HG03354 (cell line): Measurements from ENCODE around the gene SETD1A.

Experiments
- ATAC-seq: cut with Tn5 transposase; IDR thresholded peaks from one replicate; pipeline ENCODE4 v1.9.1; 2021; ENCODE audit warnings: mild to moderate bottlenecking; ENCODE audit not compliant: unreplicated experiment, poor library complexity, severe bottlenecking

Gene SETD1A

DNA sequence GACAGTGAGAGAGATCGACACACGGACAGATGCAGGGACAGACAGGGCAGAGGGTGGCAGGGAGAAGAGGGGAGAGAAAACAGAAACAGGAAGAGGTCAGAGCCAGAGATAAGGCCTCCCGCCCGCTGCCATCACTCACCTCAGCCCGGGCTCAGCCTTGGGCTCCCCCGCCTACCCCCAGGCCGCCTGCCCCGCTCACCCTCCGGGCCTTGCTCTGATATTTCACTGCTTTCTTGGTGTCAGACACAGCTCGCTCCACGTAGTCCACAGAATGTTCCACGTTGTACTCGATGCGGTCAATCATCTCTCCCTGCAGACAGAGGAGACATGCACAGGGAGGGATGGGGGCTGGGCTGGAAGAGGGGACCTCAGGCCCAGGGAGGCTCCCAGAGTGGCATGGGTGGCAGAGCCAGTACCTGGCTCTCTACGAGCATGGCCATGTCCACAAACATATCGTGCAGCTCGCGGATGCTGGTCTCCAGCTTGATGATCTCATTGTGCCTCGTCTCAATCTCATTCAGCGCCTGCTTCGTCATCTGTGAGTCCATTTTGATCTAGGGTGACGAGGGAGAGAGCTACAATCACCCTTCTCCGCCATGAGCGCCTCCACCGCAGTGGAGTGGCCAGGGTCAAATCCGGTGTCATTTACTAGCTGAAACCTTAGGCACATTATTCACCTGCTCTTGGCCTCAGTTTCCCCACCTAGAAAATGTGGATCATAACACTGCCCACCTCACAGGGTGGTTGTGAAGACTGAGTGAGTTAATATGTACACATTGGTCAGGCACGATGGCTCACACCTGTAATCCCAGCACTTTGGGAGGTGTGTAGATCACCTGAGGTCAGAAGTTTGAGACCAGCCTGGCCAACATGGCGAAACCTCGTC is 35.6 kb downstream of the SETD1A start:
- no peak for ATAC-seq

DNA sequence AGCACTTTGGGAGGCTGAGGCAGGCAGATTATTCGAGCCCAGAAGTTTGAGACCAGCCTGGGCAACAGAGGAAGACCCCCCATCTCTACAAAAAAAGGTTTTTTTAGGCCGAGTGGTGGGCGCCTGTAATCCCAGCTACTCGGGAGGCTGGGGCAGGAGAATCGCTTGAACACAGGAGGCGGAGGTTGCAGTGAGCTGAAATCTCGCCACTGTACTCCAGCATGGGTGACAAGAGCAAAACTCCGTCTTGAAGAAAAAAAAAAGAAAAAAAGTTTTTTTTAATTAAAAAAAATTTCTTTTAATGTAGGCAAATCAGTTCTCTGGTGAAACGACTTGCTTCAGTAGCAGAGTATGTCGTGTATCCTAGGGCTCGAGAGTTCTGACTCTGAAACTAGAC is 38.4 kb downstream of the SETD1A start:
- no peak for ATAC-seq

DNA sequence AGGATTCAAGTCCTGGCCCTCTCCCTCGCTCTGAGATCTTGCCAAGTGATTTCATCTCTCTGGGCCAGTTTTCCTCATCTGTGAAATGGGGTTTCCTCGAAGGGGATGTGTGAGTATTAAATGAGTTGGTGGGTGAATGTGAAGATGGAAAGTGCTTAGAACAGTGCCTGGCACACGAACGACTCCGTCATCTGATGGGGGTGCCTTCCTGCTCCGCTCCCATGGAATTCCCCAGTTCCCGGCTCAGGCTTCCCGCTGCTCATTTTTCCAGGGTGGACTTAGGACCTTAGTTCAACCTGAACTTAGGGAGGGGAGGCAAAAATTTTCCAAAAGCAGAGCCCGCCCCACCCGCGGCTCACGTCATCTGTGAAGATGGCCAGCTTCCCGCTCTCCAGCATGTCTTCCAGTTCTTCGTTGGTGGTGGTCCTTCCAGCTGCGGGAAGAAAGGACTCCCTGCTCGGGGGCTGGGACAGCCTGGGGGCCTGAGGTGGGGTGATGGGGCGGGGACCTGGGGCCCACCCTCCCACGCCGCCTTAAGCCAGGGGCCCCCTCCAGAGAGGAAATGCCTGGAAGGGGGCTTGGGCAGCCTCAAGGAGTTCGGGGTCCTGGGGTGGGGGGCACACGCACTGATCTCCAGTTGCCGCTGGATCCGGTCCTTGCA is 38.9 kb downstream of the SETD1A start:
- ATAC-seq: no peak

- peak; percentile 81 for ATAC-seq
Measured at GRCh38 chr16:30996985-30997724, 39.6 kb downstream of the SETD1A start.

- ATAC-seq: no peak
Measured at GRCh38 chr16:30997725-30998711, 40.5 kb downstream of the SETD1A start.

- no peak for ATAC-seq
Measured at GRCh38 chr16:30998852-30999761, 41.6 kb downstream of the SETD1A start.

DNA sequence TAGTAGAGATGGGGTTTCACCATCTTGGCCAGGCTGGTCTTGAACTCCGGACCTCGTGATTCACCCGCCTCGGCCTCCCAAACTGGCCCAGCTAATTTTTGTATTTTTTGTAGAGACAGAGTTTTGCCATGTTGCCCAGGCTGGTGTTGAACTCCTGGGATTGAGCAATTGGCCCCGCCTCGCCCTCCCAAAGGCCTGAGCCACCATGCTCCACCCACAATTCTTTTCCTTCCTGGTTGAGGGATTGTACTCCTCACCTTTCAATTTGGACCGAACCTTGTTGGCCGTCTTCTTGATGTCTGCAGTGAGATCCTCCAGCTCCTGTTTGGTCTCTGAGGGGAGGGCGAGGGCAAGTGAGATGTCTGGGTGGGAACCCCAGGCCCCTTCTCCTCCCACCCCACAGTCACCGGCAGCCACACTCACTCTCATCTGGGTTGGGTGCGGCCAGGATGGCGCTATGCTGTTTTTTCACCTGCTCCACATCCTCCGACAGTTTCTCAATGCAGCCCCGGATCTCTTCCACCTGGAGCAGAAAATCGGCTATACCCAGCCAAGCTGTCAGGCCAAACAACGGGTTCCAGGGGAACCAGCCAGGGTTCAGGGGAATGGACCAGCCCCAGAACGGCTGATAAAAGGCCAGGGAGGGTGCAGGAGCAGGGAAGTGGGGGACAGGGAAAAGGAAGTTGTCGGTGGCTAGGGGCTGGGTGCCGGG is 43.3 kb downstream of the SETD1A start:
- ATAC-seq: no peak

- no peak for ATAC-seq
Measured at GRCh38 chr16:31001507-31002249, 44.1 kb downstream of the SETD1A start.

DNA sequence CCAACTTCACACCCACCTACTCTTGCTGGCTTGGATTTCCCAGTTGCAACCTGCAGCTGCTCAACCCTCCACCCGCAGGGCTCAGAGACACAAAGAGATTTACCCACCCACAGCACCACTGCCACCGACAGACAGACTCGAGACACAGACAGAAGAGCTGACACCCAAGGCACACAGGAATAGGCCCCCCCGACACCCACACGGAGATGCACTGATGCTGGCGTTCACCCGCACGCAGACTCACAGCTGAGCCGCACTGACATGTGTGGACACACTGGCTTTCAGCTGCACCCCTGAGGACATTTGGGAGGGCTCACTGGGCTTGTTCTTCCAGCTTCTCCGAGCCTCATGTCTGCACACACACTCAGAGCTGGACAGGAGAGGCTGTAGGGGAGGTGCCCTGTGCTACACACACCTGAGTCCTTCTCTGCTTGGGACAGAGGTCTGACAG is 44.7 kb downstream of the SETD1A start:
- ATAC-seq: no peak

DNA sequence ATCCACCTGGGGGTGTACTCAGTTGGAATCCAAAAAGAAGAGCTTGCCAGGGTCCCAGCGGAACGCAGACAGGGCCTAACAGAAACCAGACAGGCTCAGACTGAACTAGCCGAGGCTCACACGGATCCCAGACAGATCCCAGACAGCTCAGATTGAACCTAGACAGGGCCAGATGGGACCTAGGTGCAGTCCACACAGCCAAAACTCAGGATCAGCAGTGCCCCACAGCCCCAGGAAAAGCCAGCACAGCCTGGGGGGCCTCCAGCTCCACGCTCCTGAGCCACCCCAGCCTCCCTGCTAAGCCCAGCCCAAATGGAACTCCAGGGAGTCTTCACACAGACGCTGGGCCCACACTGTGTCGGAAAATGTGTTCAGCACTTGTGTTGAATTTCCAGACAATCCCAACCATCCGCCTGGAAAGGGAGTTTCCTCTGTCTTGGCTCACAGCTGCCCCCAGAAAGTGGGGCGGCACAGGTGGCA is 45.3 kb downstream of the SETD1A start:
- ATAC-seq: no peak

- no peak for ATAC-seq
Measured at GRCh38 chr16:31003744-31004143, 46.2 kb downstream of the SETD1A start.

DNA sequence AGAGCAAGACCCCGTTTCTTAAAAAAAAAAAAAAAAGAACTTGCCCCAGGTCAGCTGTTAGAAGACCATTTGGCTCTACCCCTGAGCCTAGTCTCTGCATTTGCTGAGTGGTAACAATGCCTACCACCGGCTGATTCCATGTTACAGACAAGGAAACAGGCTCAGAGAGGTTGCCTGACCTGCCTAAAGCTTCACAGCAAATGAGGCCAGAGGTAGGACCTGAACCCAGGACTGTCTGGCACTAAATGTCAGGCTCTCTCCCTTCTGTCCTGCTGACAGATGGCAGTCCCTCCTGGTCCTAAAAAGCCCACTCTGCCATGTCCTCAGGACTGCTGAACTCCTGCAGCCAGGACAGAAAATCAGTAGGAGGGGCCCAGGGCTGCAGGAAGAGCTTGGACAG is 47.1 kb downstream of the SETD1A start:
- ATAC-seq: no peak

DNA sequence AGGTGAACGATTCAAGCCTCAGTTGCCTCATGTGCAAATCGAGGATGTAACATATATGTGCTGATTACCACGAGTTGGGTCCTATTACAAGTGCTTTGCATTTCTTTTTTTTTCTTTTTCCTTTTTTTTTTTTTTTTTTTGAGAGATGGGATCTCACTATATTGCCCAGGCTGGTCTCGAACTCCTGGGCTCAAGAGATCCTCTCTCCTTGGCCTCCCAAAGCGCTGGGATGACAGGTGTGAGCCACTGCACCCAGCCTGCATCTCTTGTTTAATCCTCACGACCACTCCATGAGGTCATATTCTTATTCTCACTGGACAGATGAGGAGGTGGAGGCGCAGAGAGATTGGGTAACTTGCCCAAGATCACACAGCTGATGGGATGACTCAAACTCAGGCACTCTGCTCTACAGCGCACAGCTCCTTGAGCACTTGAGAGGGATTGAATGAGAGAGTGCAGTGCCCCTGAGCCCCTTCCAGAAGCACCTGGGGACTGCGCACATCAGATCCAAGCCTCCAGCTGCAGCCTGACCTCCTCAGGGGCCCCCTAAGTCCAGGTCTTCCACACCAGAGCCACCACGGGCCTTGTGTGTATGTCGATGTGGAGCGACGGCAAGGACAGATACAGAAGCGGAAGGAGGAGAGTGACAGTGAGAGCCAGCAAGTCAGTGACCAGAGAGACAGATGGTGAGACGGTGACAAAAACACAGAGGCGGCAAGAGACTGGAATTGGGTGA is 48.0 kb downstream of the SETD1A start:
- no peak for ATAC-seq

DNA sequence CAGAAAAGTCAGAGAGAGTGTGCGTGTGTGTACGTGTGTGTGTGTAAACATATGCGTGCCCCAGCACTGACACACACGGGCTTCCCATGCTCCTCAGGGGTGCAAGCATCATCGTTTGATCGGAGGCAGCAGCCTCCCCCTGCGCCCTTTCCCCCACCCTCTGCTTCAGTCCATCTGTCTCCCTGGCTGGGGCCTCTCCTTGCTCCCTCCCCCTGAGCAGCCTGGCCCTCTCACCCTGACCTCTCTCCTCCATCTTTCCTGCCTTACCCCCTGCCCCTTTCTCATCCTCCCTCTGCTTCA is 48.5 kb downstream of the SETD1A start:
- ATAC-seq: no peak

GRCh38 chr16:31006589-31006988 is 49.0 kb downstream of the SETD1A start:
- no peak for ATAC-seq

DNA sequence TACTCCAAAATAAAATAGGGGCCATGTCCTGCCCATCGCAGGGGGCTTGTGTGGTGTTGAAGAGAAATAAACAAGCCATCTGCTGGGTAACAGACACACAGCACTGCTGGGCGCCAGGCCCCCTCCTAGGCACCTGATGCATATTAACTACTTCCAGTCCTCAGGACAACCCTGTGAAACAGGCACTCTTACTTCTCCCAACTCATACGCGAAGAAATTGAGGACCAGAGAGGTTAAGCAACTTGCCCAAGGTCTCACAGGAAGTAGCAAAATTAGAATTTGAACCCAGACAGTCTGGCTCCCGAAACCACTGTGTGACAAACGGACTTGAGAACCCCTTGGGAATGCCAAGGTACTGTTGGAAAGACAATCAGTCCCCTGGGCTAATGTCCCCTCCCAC is 50.1 kb downstream of the SETD1A start:
- no peak for ATAC-seq

DNA sequence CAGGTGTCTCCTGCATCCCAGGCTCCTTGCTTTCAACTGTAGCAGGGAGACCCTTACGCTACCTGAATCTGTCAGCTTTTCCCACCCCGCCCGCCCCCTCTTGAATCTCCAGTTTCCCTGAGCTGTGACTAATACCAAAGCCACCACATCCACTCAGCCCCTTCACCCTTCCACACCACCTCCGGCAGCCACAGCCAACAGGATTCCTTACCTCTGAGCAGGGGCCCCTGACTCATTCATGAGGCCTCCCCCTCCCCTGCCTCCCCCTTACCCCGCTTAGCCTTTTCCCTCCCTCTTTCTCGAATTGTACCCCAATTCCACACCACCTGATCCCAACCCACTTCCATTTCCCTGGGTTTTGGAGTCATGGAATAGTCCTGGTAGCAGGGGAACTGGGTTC is 50.6 kb downstream of the SETD1A start:
- no peak for ATAC-seq
